HG03025 (cell line): ENCODE measurements around the gene FGF4.
"Not testable (repeated sequence)": the region's sequence is repeated elsewhere in the genome, so short reads cannot be mapped to it uniquely, and the experiment has no call there.

Experiments used
- ATAC-seq: cut with Tn5 transposase; IDR thresholded peaks from one replicate; pipeline ENCODE4 v1.9.1; 2021; ENCODE audit warnings: mild to moderate bottlenecking, moderate library complexity; ENCODE audit not compliant: unreplicated experiment, low FRiP score

The FGF4 gene

DNA sequence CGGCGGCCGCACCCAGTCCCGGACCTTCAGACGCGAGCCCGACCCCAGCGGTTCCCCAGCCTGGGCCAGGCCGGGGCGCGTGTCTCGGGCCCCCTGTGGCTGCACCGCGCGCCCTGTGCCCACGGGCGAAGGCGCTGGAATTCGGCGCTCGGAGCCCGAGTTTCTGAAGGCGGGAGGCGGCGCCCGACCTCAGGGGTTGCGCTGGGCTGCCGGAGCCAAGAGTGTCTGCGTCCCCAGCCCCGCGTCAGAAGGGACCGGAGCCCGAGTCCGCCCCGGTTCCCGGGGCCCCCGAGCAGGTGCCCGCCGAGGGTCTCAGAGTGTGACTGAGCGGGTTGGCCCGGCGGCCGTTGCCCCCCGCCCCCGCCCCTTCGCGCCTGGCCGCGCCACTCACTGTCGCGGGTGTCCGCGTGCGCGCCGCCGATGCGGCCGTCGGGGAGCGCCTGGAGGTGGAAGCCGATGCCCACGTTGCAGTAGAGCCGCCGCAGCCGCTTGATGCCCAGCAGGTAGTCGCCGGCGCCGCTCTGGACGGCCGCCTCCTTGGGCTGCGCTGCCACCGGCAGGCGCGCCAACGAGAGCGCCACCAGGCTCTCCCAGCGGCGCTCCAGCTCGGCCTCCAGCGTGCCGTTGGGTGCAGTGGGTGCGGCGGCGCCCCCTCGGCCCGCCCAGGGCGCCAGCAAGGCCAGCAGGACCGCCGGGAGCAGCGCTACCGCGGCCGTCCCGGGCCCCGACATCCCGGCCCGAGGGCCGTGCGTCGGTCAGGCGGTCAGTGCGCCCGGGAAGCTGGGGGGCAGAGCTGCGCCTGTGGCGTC, 583 bp downstream of the FGF4 start:
- ATAC-seq, result no peak

DNA sequence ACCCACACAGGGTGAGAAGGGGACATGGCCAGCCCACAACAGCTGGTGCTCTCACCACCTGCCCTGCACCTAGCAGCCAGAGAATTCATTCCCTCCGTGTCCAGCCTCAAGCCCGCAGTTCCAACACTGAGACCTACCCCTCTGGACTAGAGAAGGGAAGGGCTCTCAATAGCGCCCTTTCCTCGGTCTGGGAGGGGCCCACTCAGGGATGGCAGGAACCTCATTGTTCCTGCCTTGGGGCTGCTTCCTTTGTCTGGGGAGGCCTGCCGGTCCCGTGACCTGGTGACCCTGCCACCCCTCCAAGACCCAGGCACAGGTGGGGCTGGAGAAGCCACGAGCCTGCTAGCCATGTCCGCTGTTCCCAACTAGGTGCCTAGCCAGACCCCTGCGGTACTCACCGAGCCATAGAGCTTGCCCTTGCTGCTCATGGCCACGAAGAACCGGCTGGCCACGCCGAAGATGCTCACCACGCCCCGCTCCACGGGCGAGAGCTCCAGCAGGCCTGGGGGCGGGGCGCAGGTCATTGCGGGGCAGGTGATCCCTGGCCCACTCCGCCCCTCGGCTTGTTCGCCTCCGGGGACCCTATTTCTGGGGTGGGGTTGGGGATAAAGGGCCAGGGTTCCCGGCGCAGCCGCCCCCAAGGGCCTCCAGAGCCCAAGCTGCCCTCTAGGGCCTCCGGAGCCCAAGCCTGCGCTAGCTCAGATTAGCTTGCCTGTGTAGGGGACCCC, 1.4 kb downstream of the FGF4 start:
- no peak for ATAC-seq

DNA sequence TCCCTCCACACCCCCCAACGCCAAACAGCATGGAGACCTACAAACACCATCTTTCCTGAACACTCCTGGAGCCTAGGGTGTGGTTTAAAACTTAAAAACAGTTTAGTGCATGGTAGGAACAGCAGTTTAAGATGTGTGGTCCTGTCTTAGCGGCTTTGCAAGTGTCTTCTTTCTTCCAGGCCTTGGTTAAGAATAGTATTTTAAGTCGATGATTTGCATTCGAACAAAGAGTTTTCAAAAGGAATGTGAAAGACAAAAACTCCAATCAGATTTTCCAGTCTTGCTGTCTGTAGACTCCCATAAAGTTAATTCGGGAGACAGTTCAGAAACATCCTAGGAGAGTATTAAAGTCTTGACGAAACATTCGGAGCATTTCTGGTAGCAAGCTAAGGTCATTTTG, 3.7 kb downstream of the FGF4 start:
- ATAC-seq, result no peak

DNA sequence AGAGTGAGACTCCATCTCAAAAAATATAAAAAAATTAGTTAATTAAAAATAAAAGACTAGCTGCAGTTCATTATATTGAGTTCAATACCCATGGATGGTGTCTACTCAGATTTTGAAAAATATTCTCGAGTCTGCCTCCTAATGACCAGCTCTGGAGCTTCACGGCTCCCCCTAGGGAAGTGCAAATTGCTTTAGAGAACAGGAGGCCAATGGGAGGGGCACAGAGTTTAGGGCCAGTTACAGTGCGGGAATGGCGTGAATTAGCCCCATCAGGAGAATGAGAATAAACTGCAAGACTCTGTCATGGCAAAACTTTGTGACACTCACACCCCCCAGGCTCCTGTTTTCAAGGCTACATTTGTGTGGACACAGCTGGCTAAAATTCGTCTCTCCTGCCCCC, 4.6 kb downstream of the FGF4 start:
- no peak for ATAC-seq

GRCh38 chr11:69765498-69765995, 9.6 kb downstream of the FGF4 start:
- ATAC-seq, result no peak

DNA sequence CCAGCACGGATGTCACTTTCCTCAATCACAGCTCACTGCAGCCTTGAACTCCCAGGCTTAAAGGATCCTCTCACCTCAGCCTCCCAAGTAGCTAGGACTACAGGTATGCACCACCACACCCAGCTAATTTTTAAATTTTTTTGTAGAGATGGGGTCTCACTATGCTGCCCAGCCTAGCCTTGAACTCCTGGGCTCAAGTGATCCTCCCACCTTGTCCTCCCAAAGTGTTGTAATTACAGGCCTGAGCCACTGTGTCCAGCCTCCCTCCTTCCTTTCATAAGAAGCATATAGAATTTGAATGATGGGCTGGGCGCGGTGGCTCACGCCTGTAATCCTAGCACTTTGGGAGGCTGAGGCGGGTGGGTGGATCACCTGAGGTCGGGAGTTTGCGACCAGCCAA, 10.2 kb downstream of the FGF4 start:
- not testable (repeated sequence) for ATAC-seq

- ATAC-seq, result no peak
These were observed 14.8 kb downstream of the FGF4 start for GRCh38 chr11:69760319-69760718.

GRCh38 chr11:69752890-69753289, 22.3 kb downstream of the FGF4 start:
- ATAC-seq, result no peak

DNA sequence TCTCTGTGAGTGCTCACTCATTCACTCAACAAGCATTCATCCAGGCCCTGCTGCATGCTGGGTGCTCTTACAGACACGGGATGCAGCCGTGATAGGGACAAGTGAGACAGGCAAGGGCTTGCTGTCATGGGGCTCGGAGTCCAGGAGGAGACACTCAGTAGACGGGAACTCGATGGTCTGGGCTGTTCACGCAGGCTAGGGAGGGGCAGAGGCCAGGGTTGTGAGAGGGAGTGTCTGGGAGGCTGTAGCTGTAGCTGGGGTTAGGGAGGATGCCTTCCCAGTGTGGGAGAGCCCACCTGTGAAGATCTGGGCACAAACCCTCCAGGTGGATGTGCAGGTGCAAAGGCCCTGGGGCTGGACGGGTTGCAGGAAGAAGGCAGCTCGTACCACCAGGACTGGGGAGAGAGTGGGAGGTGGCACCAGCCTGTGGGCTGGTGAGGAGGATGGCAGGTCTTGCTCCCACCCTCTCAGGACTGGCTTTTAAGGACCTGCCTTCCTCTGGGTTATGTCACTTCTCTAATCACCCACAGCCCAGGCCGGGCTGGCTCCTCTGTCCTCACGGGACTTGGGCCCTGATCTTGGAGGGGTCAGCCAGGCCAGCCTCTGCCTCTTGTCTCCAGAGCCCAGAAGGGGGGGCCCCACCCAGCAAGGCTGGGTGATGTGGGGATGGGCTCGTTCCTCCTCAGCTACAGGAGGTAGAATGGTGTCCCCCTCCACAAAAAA, 24.1 kb downstream of the FGF4 start:
- no peak for ATAC-seq

DNA sequence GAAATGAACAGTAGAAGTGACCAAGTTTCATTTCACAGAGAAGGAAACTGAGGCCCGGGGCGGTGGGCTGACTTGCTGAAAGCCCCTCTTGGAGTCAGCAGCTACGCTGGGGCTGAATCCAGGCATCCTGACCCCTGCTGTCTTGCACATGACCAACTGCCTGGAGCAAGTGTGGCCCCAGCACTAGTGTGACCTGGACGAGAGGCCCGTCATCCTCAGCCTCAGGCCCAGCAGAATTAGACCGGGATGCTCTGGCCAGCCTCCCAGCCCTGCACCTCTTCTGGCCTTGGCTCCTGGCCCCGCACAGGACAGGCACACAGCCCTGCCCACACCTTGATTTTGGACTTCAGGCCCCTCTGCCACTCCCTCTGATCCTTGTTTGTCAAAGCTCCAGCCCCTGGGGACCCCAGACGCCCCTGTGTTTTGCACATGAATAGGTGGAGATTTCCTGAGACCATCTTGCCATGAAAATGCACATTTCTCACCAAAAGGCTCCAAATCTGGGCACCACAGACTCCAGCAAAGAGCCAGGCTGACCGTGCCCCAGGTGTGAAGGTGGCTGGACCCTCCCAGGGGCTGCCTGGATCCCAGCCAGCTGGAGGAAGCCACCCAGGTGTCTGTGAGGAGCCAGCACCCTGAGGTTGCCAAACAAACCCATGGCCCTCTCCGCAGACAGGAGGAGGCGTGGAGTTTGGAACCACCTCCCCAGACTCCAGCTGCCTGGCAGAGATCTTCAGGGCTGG, 24.9 kb downstream of the FGF4 start:
- ATAC-seq, result no peak

GRCh38 chr11:69748637-69749036, 26.5 kb downstream of the FGF4 start:
- ATAC-seq, result no peak

- ATAC-seq, result no peak
These were observed 28.1 kb downstream of the FGF4 start for GRCh38 chr11:69746752-69747742.

DNA sequence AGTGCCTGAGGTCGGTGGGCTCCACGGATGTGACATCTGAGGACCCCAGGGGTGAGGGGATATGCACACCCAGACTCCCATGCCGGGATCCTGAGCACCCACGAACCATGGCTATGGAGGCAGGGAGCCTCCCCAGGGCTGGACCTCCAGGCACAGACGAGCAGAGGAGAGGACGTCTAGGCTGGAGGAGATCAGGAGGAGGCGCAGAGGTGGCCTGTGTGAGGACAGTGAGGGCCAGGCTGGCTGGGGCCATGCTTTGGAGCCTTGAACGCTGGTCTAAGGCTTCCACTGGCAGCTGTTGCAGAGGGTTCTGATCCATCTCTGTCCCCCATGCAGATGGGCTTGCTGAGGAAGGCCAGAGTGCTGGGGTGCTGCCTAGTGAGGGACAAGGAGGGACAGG, 29.0 kb downstream of the FGF4 start:
- no peak for ATAC-seq

DNA sequence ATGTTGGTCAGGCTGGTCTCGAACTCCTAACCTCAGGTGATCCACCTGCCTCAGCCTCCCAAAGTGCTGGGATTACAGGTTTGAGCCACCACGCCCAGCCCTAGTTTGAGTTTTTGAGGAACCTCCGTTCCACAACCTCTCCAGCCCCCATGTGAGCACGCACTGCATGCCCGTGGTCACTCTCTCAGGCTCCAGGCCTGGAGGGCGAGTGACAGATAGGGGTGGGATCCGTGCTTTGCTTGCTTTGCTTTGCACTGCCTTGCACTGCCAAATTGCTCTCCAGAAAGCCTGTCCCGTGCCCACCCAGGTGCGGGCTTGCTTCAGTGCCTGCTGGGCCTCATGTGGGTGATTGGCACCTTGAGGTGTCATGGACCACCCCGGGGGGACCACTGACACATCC, 29.9 kb downstream of the FGF4 start:
- ATAC-seq, result no peak

- no peak for ATAC-seq
These were observed 30.7 kb downstream of the FGF4 start for GRCh38 chr11:69744435-69744834.

DNA sequence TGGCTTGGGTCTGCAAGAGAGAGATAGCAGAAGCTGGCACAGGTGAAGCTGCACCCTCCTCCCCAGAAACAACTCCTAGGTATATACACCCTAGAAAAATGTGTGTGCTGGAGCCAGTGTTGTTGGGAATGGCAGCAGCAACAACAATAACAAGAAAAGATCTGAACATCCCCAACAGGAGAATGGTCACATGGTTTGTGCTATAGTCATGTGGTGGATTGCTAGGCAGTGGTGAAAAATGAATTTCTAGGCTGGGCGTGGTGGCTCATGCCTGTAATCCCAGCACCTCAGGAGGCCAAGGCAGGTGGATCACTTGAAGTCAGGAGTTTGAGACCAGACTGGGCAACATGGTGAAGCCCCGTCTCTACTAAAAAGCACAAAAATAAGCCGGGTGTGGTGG, 40.3 kb downstream of the FGF4 start:
- ATAC-seq, result no peak

DNA sequence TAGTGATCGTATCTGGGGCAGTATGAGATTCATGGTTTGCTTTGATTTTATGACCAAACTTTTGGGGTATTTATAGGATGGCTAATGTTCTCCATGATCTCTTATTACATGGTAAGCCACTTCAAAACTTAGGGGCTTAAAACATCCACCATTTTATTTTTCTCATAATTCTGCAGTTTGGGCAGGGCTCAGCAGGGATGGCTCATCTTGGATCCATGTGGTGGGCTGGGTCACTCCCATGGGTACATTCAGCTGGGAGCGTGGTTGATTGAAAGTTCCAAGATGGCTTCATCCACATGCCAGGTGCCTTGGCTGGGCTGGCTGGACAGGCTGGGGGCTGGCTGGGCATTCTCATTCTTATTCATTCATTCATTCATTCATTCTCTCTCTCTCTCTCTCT, 40.8 kb downstream of the FGF4 start:
- no peak for ATAC-seq

DNA sequence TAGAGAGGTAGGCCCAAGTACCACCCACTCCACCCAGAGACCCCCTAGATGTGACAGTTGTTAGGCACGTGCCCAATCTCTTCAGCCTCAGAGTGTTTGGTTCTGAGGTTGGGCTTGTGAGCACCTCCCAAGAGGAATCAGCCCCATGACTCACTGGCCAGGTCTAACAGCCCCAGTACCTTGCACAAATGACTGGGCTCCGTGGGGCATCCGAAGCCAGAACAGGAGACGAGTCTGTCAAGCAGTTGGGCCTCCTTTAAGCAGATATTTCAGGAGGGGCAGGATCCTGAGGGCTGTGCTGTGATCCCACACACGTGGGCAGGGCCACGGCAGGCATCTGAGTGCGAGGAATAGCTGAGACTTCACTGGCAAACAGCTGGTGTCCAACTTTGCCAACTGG, 42.2 kb downstream of the FGF4 start:
- no peak for ATAC-seq

GRCh38 chr11:69731110-69731509, 44.0 kb downstream of the FGF4 start:
- no peak for ATAC-seq
